ENCODE data around the gene UVRAG. TPM values are rescaled to one million over a fixed set of nuclear protein-coding genes. Genes with fewer than 3 reads are reported as not detected.

Gene UVRAG
- total RNA-seq, 1 experiment from 2014 or later = 29.5 TPM

- CTCF ChIA-PET = no interaction called here
- H3K27me3 ChIP-seq (ENCODE audit: control insufficient read depth, insufficient read depth, low read length) = no peaks in the 10 kb centered on the region
- intact Hi-C loops (cut with micrococcal nuclease; ENCODE audit: unreplicated experiment) (loop anchor here (2.0 to 10.0 kb wide), 2 partner anchors 257 to 349 kb away; no protein-coding TSS in a partner anchor), in situ Hi-C loops (cut with HindIII; ENCODE audit: low pct_unique_long_range_greater_than_20kb, low sequenced_read_pairs) (no loop called here)
- POLR2A ChIA-PET = no interaction called here
- no peak overlapping the region for H3K4me3 ChIP-seq (ENCODE audit: low read depth in 2 of 2, low read length in 2 of 2)
- no peak for ATAC-seq
- DNase-seq (ENCODE audit: low read depth, low spot score) = no peak
- no TSS peak for BruUV-seq (replicated peaks)
- TF ChIP-seq TCF7L2 (IDR thresholded peaks at IDR 0.05; ENCODE audit: low read depth, low read length) (no peak), POLR2AphosphoS5 (IDR thresholded peaks at IDR 0.05; ENCODE audit: low read depth, low read length) (no peak), CTCF (IDR thresholded peaks at IDR 0.05) (no peak)
- TF ChIP-seq, protein P1, sequence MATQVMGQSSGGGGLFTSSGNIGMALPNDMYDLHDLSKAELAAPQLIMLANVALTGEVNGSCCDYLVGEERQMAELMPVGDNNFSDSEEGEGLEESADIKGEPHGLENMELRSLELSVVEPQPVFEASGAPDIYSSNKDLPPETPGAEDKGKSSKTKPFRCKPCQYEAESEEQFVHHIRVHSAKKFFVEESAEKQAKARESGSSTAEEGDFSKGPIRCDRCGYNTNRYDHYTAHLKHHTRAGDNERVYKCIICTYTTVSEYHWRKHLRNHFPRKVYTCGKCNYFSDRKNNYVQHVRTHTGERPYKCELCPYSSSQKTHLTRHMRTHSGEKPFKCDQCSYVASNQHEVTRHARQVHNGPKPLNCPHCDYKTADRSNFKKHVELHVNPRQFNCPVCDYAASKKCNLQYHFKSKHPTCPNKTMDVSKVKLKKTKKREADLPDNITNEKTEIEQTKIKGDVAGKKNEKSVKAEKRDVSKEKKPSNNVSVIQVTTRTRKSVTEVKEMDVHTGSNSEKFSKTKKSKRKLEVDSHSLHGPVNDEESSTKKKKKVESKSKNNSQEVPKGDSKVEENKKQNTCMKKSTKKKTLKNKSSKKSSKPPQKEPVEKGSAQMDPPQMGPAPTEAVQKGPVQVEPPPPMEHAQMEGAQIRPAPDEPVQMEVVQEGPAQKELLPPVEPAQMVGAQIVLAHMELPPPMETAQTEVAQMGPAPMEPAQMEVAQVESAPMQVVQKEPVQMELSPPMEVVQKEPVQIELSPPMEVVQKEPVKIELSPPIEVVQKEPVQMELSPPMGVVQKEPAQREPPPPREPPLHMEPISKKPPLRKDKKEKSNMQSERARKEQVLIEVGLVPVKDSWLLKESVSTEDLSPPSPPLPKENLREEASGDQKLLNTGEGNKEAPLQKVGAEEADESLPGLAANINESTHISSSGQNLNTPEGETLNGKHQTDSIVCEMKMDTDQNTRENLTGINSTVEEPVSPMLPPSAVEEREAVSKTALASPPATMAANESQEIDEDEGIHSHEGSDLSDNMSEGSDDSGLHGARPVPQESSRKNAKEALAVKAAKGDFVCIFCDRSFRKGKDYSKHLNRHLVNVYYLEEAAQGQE (IDR thresholded peaks at IDR 0.05; ENCODE audit: insufficient read depth in 1 of 2, low read depth in 2 of 2, low read length in 1 of 2) = no peak
- H3K27ac ChIP-seq (ENCODE audit: low read length) = no peak overlapping the region
- H3K36me3 ChIP-seq (ENCODE audit: control insufficient read depth, insufficient read depth, low read length) = no peaks in the 10 kb centered on the region
- H3K9me3 ChIP-seq (ENCODE audit: control insufficient read depth, insufficient read depth, low read depth, low read length) = no peaks in the 10 kb centered on the region
- H3K4me1 ChIP-seq (ENCODE audit: control insufficient read depth, insufficient read depth, low read length) = peaks cover 7% of the 10 kb centered on the region
These were observed 338.5 kb downstream of the UVRAG start for GRCh38 chr11:76153571-76153923.

- TF ChIP-seq TCF7L2 (IDR thresholded peaks at IDR 0.05; ENCODE audit: low read depth, low read length) (no peak), SIN3A (IDR thresholded peaks at IDR 0.05; ENCODE audit: borderline replicate concordance, insufficient read depth, low read depth, low read length) (no peak), POLR2AphosphoS5 (IDR thresholded peaks at IDR 0.05; ENCODE audit: low read depth, low read length) (no peak), CTCF (IDR thresholded peaks at IDR 0.05) (no peak)
- TF ChIP-seq, protein P1 (IDR thresholded peaks at IDR 0.05; ENCODE audit: insufficient read depth in 1 of 2, low read depth in 2 of 2, low read length in 1 of 2) = no peak
- no peaks in the 10 kb centered on the region for H3K9me3 ChIP-seq (ENCODE audit: control insufficient read depth, insufficient read depth, low read depth, low read length)
- ATAC-seq (no peak), DNase-seq (ENCODE audit: low read depth, low spot score) (no peak)
- H3K4me3 ChIP-seq (ENCODE audit: low read depth in 2 of 2, low read length in 2 of 2) = no peak overlapping the region
- BruUV-seq (replicated peaks) = no TSS peak
- no peak overlapping the region for H3K27ac ChIP-seq (ENCODE audit: low read length)
- H3K27me3 ChIP-seq (ENCODE audit: control insufficient read depth, insufficient read depth, low read length) = no peaks in the 10 kb centered on the region
- in situ Hi-C loops (cut with HindIII; ENCODE audit: low pct_unique_long_range_greater_than_20kb, low sequenced_read_pairs) = no loop called here
- no peaks in the 10 kb centered on the region for H3K36me3 ChIP-seq (ENCODE audit: control insufficient read depth, insufficient read depth, low read length)
- intact Hi-C loops (cut with micrococcal nuclease; ENCODE audit: unreplicated experiment) = loop anchor here (10.0 kb wide), 1 partner anchor 351 kb away; no protein-coding TSS in a partner anchor
- CTCF ChIA-PET = no interaction called here
- peaks cover 7% of the 10 kb centered on the region for H3K4me1 ChIP-seq (ENCODE audit: control insufficient read depth, insufficient read depth, low read length)
- POLR2A ChIA-PET = no interaction called here
These were observed 340.7 kb downstream of the UVRAG start for GRCh38 chr11:76155500-76156227.

Data from Panc1 (cell line).